PC-3 (cell line): ENCODE results near the gene MAP7D1. TPM values are rescaled to one million over a fixed set of nuclear protein-coding genes. Genes with fewer than 3 reads are reported as not detected.
A peak's percentile ranks its signal among the peaks of the same experiment; 100 is the strongest.

Source experiments
- ATAC-seq: fragments of 200-7000 bp; cut with Tn5 transposase; 2 replicates; pipeline ENCODE4 v1.9.1; 2020; ENCODE audit warnings: mild to moderate bottlenecking, moderate library complexity
- BruUV-seq: library from RNA; stranded (reverse); fragments of 400-500 nt; replicated peaks from 2 replicates; lab custom pipeline; 2021; lab: Mats Ljungman, UMichigan
- CTCF ChIA-PET: fragments of 300-600 bp; sonication (Branson Sonifier 250); formaldehyde crosslinking; loops from one replicate; lab custom pipeline; 2022; ENCODE audit warnings: antibody characterized with exemption; lab: Charles Lee
- POLR2A ChIA-PET: fragments of 300-600 bp; sonication (Branson Sonifier 250); formaldehyde crosslinking; loops from one replicate; lab custom pipeline; 2022; ENCODE audit warnings: antibody characterized with exemption; ENCODE audit not compliant: unreplicated experiment; lab: Charles Lee
- DNase-seq: peaks from one replicate; pipeline ENCODE4 v3.0.0-alpha.2; 2015
- H2AFZ ChIP-seq: fragments of 300-600 bp; sonication (generic); 2 replicates; pipeline ENCODE4 v1.6.0; 2016; ENCODE audit warnings: antibody characterized with exemption, low read length
- H3F3A ChIP-seq: fragments of 300-600 bp; sonication (generic); one replicate; pipeline ENCODE4 v1.6.0; 2017; ENCODE audit warnings: antibody characterized with exemption, low read length, control low read depth, mild to moderate bottlenecking; ENCODE audit not compliant: unreplicated experiment
- H3K27ac ChIP-seq: fragments of 300-600 bp; sonication (generic); 2 replicates; pipeline ENCODE4 v1.5.1; 2016; ENCODE audit warnings: mild to moderate bottlenecking, low read length
- H3K27me3 ChIP-seq: fragments of 300-600 bp; sonication (generic); 2 replicates; pipeline ENCODE4 v1.6.1; 2016; ENCODE audit warnings: low read length, mixed read lengths
- H3K36me3 ChIP-seq: fragments of 300-600 bp; sonication (generic); 2 replicates; pipeline ENCODE4 v1.6.1; 2016; ENCODE audit warnings: low read depth, mixed run types, low read length, mixed read lengths
- H3K4me1 ChIP-seq: fragments of 300-600 bp; sonication (generic); 2 replicates; pipeline ENCODE4 v1.5.1; 2016; ENCODE audit warnings: low read length; ENCODE audit not compliant: insufficient read depth
- H3K4me2 ChIP-seq: fragments of 300-600 bp; sonication (generic); 2 replicates; pipeline ENCODE4 v1.6.0; 2016; ENCODE audit warnings: low read length
- H3K4me3 ChIP-seq: fragments of 300-600 bp; sonication (generic); 2 replicates; pipeline ENCODE4 v1.5.1; 2016; ENCODE audit warnings: mild to moderate bottlenecking, low read length, mixed read lengths
- H3K79me2 ChIP-seq: fragments of 300-600 bp; sonication (generic); 2 replicates; pipeline ENCODE4 v1.6.1; 2017; ENCODE audit warnings: low read length, mixed read lengths
- H3K9ac ChIP-seq: fragments of 300-600 bp; sonication (generic); 2 replicates; pipeline ENCODE4 v1.6.0; 2016; ENCODE audit warnings: mild to moderate bottlenecking, low read length
- H3K9me2 ChIP-seq: fragments of 300-600 bp; sonication (generic); replicated peaks from 2 replicates; pipeline ENCODE4 v1.6.1; 2016; ENCODE audit warnings: mixed run types, low read length, mixed read lengths
- H3K9me3 ChIP-seq: fragments of 300-600 bp; sonication (generic); 2 replicates; pipeline ENCODE4 v1.6.1; 2016; ENCODE audit warnings: low read length, mixed read lengths
- H4K20me1 ChIP-seq: fragments of 300-600 bp; sonication (generic); 2 replicates; pipeline ENCODE4 v1.6.1; 2016; ENCODE audit warnings: low read length, mixed read lengths
- EZH2 ChIP-seq: fragments of 300-600 bp; sonication (generic); IDR thresholded peaks from one replicate; pipeline ENCODE4 v1.6.1; 2017; ENCODE audit warnings: antibody characterized with exemption, mild to moderate bottlenecking, low read length; ENCODE audit not compliant: unreplicated experiment
- EZH2phosphoT487 ChIP-seq: fragments of 300-600 bp; sonication (generic); IDR thresholded peaks from 2 replicates; pipeline ENCODE4 v1.6.1; 2018; ENCODE audit warnings: mild to moderate bottlenecking, antibody characterized with exemption, low read length, borderline replicate concordance
- intact Hi-C: fragments of 100-400 bp; cut with micrococcal nuclease; formaldehyde crosslinking; loops from 2 replicates; pipeline ENCODE4 v1.9.0; 2023
- total RNA-seq: library from RNA; depleted of rRNA; stranded (reverse); fragments of >200 nt; gene quantifications from 2 replicates; pipeline ENCODE4 v1.2.3, GENCODE V29; 2014
- TF ChIP-seq, protein P1 (sequence below): fragments of 300-600 bp; sonication (generic); conservative IDR thresholded peaks from 2 replicates; pipeline ENCODE4 v1.5.1; 2017; ENCODE audit warnings: antibody characterized with exemption, low read depth, mild to moderate bottlenecking, low read length

MAP7D1 gene
- total RNA-seq, 1 experiment from 2014 or later: 113 TPM

DNA sequence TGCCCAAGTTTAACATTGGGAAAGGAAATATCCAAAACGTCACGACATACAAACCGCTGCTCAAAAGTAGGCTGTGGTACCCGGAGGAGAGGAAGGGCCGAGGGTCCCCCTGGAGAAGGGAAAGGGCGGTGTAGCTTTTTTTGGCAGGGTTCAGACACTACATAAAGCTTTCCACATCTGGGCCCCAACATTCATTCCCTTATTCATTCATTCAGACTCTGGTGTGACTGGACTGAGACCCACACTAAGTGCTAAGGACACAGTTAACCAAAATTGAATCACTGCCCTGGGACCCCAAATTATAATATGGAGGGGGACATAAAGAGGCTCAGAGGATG lies 20.7 kb upstream of the MAP7D1 start:
- DNase-seq (no peak), ATAC-seq (no peak)
- H3K9me3 ChIP-seq: no peaks in the 10 kb centered on the region
- H3K4me3 ChIP-seq: no peak overlapping the region
- peaks cover 33% of the 10 kb centered on the region for H3K36me3 ChIP-seq
- H3K27me3 ChIP-seq: no peaks in the 10 kb centered on the region
- peaks cover 50% of the 10 kb centered on the region for H3K4me1 ChIP-seq
- peaks cover 5% of the 10 kb centered on the region for H3F3A ChIP-seq
- no peak overlapping the region for H2AFZ ChIP-seq
- no peak for TF ChIP-seq EZH2
- no peak for TF ChIP-seq EZH2phosphoT487
- TF ChIP-seq, protein P1, sequence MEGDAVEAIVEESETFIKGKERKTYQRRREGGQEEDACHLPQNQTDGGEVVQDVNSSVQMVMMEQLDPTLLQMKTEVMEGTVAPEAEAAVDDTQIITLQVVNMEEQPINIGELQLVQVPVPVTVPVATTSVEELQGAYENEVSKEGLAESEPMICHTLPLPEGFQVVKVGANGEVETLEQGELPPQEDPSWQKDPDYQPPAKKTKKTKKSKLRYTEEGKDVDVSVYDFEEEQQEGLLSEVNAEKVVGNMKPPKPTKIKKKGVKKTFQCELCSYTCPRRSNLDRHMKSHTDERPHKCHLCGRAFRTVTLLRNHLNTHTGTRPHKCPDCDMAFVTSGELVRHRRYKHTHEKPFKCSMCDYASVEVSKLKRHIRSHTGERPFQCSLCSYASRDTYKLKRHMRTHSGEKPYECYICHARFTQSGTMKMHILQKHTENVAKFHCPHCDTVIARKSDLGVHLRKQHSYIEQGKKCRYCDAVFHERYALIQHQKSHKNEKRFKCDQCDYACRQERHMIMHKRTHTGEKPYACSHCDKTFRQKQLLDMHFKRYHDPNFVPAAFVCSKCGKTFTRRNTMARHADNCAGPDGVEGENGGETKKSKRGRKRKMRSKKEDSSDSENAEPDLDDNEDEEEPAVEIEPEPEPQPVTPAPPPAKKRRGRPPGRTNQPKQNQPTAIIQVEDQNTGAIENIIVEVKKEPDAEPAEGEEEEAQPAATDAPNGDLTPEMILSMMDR: no peak
- H3K79me2 ChIP-seq: peaks cover 11% of the 10 kb centered on the region
- peak overlapping the region; percentile 11; the same call in 1 of the 2 replicates for H3K27ac ChIP-seq
- no peak overlapping the region for H3K9ac ChIP-seq
- ChIA-PET CTCF (interaction anchor here (1.0 to 1.8 kb wide), 3 partner anchors 14 to 150 kb away, joined by 4 to 9 read pairs (median 5); partner anchors contain the start of gene TRAPPC3), POLR2A (no interaction called here)
- intact Hi-C loops: no loop called here
- H4K20me1 ChIP-seq: no peaks in the 10 kb centered on the region
- no TSS peak for BruUV-seq
- H3K9me2 ChIP-seq: no peaks in the 10 kb centered on the region
- H3K4me2 ChIP-seq: no peak overlapping the region

DNA sequence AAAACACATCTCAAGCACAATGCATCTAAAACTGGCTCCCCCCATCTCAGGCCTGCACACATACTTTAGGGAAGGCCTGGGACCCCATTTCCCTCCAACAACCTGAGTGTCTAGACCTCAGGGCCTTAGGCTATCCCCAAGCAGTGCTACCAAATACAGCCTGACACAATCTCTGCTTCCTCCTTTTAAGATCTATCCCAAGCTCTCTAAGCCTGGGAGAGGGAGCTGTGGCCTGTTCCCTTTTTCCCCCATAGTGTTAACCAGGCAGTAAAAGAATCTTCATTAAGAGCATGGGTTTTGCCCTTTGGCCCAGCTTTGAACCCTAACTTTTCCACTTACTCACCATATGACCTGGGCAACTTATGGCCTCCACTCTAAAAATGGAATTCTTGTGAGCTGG lies 20.2 kb upstream of the MAP7D1 start:
- Histone ChIP-seq H3K4me2 (0 out of 2 replicates have a peak overlapping the region, but pooled peaks have one; percentile 2), H3K79me2 (peaks cover 16% of the 10 kb centered on the region), H2AFZ (no peak overlapping the region), H3K9me2 (no peaks in the 10 kb centered on the region), H3K27me3 (no peaks in the 10 kb centered on the region), H4K20me1 (no peaks in the 10 kb centered on the region), H3F3A (peaks cover 5% of the 10 kb centered on the region), H3K4me3 (no peak overlapping the region), H3K36me3 (peaks cover 33% of the 10 kb centered on the region), H3K27ac (peak overlapping the region; percentile 70), H3K9ac (no peak overlapping the region), H3K9me3 (no peaks in the 10 kb centered on the region), H3K4me1 (peaks cover 53% of the 10 kb centered on the region)
- no peak for DNase-seq
- intact Hi-C loops: no loop called here
- TF ChIP-seq EZH2 (no peak), EZH2phosphoT487 (no peak)
- TF ChIP-seq, protein P1: no peak
- ChIA-PET POLR2A (no interaction called here), CTCF (interaction anchor here (1.8 kb wide), 1 partner anchor 52 kb away, joined by 9 read pairs; no protein-coding TSS in a partner anchor)
- no TSS peak for BruUV-seq
- no peak for ATAC-seq

- no peaks in the 10 kb centered on the region for H4K20me1 ChIP-seq
- no peak overlapping the region for H2AFZ ChIP-seq
- H3K27me3 ChIP-seq: no peaks in the 10 kb centered on the region
- CTCF ChIA-PET: no interaction called here
- intact Hi-C loops: no loop called here
- 0 out of 2 replicates have a peak overlapping the region, but pooled peaks have one; percentile 2 for H3K4me2 ChIP-seq
- H3K4me1 ChIP-seq: peaks cover 53% of the 10 kb centered on the region
- BruUV-seq: no TSS peak
- ATAC-seq: peak; percentile 82
- H3K79me2 ChIP-seq: peaks cover 24% of the 10 kb centered on the region
- H3K9ac ChIP-seq: no peak overlapping the region
- peak overlapping the region; percentile 70 for H3K27ac ChIP-seq
- no peaks in the 10 kb centered on the region for H3K9me2 ChIP-seq
- TF ChIP-seq, protein P1: no peak
- no peak for TF ChIP-seq EZH2phosphoT487
- no peak for TF ChIP-seq EZH2
- H3K9me3 ChIP-seq: no peaks in the 10 kb centered on the region
- peaks cover 33% of the 10 kb centered on the region for H3K36me3 ChIP-seq
- H3K4me3 ChIP-seq: no peak overlapping the region
- peaks cover 5% of the 10 kb centered on the region for H3F3A ChIP-seq
- POLR2A ChIA-PET: no interaction called here
- DNase-seq: peak; percentile 84
Observed at GRCh38 chr1:36136535-36136934, 19.4 kb upstream of the MAP7D1 start.
